Astrocyte (in vitro differentiated cells and primary cell): Measurements from ENCODE around the gene ABHD3.

ENCODE experiments used
- EZH2 ChIP-seq: IDR thresholded peaks from 2 replicates; pipeline ENCODE4 v1.6.1; 2012; ENCODE audit warnings: mild to moderate bottlenecking, low read length, inconsistent platforms; ENCODE audit not compliant: insufficient read depth
- TF ChIP-seq, protein P1 (sequence below): IDR thresholded peaks from 2 replicates; pipeline ENCODE4 v1.5.1; 2011; ENCODE audit warnings: low read depth, mild to moderate bottlenecking, inconsistent platforms, low read length, moderate library complexity; ENCODE audit not compliant: insufficient read depth

DNA sequence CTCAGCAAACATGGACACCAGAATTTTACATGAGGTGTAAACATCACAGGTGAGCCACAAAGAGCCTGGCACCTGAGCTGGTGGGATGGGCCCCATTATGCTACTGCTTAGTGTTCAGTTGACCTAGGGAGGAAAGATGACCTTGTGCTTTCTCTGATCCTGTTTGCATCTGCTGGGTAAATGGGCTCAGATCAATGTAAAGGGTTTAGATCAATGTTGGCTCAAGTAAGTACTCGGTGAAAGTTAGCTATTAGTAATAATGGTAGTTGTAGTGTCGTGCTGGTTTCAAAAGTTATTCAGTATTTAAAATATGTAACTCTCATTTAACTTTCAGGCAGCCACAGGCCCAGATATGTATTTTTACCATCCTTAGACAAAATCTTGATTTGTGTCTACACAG lies 19.8 kb downstream of the ABHD3 start:
- TF ChIP-seq, protein P1, sequence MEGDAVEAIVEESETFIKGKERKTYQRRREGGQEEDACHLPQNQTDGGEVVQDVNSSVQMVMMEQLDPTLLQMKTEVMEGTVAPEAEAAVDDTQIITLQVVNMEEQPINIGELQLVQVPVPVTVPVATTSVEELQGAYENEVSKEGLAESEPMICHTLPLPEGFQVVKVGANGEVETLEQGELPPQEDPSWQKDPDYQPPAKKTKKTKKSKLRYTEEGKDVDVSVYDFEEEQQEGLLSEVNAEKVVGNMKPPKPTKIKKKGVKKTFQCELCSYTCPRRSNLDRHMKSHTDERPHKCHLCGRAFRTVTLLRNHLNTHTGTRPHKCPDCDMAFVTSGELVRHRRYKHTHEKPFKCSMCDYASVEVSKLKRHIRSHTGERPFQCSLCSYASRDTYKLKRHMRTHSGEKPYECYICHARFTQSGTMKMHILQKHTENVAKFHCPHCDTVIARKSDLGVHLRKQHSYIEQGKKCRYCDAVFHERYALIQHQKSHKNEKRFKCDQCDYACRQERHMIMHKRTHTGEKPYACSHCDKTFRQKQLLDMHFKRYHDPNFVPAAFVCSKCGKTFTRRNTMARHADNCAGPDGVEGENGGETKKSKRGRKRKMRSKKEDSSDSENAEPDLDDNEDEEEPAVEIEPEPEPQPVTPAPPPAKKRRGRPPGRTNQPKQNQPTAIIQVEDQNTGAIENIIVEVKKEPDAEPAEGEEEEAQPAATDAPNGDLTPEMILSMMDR, result no peak
- TF ChIP-seq EZH2, result no peak
